Gastroesophageal sphincter (tissue), 4 donors: Measurements from ENCODE around the gene NR2F6. TPM values are rescaled to one million over a fixed set of nuclear protein-coding genes. Genes with fewer than 3 reads are reported as not detected.
A peak's percentile ranks its signal among the peaks of the same experiment; 100 is the strongest.

Experiments
- ATAC-seq: fragments of 150-250 bp; one replicate; pipeline ENCODE4 v1.9.1; 2016; ENCODE audit warnings: mild to moderate bottlenecking, moderate library complexity
- H3K27ac ChIP-seq, 4 donors: fragments of 200-600 bp; sonication (generic) in 3 of 4; 1 replicate in 3 of 4; 2 replicates in 1 of 4; pipeline ENCODE4 v1.5.1; 2016 to 2019
- H3K27me3 ChIP-seq: fragments of 200-600 bp; sonication (generic); one replicate; pipeline ENCODE4 v1.5.1; 2019
- H3K36me3 ChIP-seq, 2 donors: fragments of 200-600 bp; sonication (generic); one replicate each; pipeline ENCODE4 v1.5.1; 2019; ENCODE audit warnings: control low read depth in 1 of 2
- H3K4me1 ChIP-seq, 3 donors: fragments of 200-600 bp; sonication (generic); 1 replicate in 2 of 3; 2 replicates in 1 of 3; pipeline ENCODE4 v1.5.1; 2016 to 2019; ENCODE audit warnings: control low read depth in 2 of 3
- H3K4me3 ChIP-seq, 2 donors: fragments of 200-600 bp; sonication (generic); one replicate each; pipeline ENCODE4 v1.5.1; 2019; ENCODE audit warnings: mild to moderate bottlenecking in 1 of 2, moderate library complexity in 1 of 2
- H3K9me3 ChIP-seq, 3 donors: fragments of 200-600 bp; sonication (generic); one replicate each; pipeline ENCODE4 v1.5.1; 2017 to 2019; ENCODE audit warnings: control low read depth in 2 of 3
- EP300 ChIP-seq: sonication (generic); formaldehyde crosslinking; IDR thresholded peaks from one replicate; pipeline ENCODE4 v1.6.1; 2017; ENCODE audit warnings: antibody characterized with exemption, mild to moderate bottlenecking
- POLR2A ChIP-seq, 2 donors: fragments of 450-650 bp; IDR thresholded peaks; one replicate each; pipeline ENCODE4 v1.6.1; 2017; ENCODE audit warnings: antibody characterized with exemption in 2 of 2, mild to moderate bottlenecking in 2 of 2, moderate library complexity in 1 of 2
- POLR2AphosphoS5 ChIP-seq: sonication (generic); formaldehyde crosslinking; IDR thresholded peaks from one replicate; pipeline ENCODE4 v1.6.1; 2017; ENCODE audit warnings: antibody characterized with exemption
- WGBS, 2 donors: methylation state at CpG; one replicate each; pipeline ENCODE4 v1.1.5; 2018; ENCODE audit warnings: low coverage in 1 of 2; 5-methylcytosine and 5-hydroxymethylcytosine counted together
- total RNA-seq, 4 donors: library from RNA; depleted of rRNA; stranded (reverse); fragments of >200 nt; gene quantifications; one replicate each; pipeline ENCODE4 v1.1.0, GENCODE V29; 2016
- TF ChIP-seq, protein P1 (sequence below), 4 experiments: fragments of 200-600 bp in 2 of 4; fragments of 450-650 bp in 2 of 4; sonication (generic) in 1 of 4; IDR thresholded peaks; one replicate each; pipeline ENCODE4 v1.5.1; 2017 to 2019; ENCODE audit warnings: antibody characterized with exemption in 4 of 4, mild to moderate bottlenecking in 2 of 4, moderate library complexity in 2 of 4

Gene NR2F6
- total RNA-seq, 4 donors from 2014 or later, result 33.9 to 71.9 (median 60.2) TPM

DNA sequence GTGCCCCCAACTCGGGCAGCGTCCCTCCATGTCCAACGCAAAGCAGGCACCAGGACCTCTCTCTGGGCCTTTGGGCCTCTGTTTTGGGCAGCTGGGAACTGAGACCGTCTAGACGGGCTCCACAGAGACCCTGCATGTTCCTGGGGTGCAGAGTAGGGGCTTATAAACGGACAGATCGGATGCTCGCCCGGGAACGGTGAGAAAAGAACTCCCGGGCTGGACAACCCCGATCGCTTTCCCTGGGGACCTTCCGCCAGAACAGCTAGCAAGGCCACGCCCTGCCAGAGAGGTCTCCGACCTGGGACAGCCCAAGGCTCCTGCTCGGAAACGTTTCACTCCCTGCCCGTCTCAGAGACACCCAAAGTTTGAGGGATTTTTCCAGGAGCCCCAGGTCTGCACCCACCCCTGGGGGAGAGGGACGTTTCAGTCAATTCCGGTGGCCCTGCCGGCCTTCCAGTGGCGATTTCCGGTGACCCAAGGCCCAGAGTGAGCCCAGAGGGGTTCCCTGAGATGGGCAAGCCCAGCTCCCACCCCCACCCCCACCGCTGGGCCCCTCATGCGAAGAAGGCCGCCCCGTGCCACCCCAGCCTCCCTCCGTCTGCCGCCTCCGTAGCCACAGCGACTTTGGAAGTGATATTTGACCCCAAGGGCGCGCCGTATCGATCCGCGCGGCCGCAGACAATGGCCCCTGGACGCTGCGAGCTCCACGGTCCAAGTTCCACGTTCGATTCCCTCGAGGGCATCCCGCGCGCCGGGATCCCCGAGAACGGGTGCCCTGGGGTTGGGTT is 1.7 kb downstream of the NR2F6 start:
- no peaks in the 10 kb centered on the region for H3K9me3 ChIP-seq
- WGBS, 2 donors, result 0% methylated on average over 2 of the region's 52 CpGs; no CpG with 5 or more reads in 1 of the 2 donors
- H3K27me3 ChIP-seq, result no peaks in the 10 kb centered on the region
- peaks cover 0 to 19% of the 10 kb centered on the region in 2 donors for H3K36me3 ChIP-seq
- peaks cover 0 to 62% (median 31%) of the 10 kb centered on the region in 3 donors for H3K4me1 ChIP-seq
- peak overlapping the region; percentile 74 to 94 (median 86) for H3K27ac ChIP-seq
- TF ChIP-seq POLR2AphosphoS5, result no peak
- no peak for TF ChIP-seq EP300
- no peak for TF ChIP-seq POLR2A (IDR thresholded peaks at IDR 0.05)
- TF ChIP-seq, protein P1, sequence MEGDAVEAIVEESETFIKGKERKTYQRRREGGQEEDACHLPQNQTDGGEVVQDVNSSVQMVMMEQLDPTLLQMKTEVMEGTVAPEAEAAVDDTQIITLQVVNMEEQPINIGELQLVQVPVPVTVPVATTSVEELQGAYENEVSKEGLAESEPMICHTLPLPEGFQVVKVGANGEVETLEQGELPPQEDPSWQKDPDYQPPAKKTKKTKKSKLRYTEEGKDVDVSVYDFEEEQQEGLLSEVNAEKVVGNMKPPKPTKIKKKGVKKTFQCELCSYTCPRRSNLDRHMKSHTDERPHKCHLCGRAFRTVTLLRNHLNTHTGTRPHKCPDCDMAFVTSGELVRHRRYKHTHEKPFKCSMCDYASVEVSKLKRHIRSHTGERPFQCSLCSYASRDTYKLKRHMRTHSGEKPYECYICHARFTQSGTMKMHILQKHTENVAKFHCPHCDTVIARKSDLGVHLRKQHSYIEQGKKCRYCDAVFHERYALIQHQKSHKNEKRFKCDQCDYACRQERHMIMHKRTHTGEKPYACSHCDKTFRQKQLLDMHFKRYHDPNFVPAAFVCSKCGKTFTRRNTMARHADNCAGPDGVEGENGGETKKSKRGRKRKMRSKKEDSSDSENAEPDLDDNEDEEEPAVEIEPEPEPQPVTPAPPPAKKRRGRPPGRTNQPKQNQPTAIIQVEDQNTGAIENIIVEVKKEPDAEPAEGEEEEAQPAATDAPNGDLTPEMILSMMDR (IDR thresholded peaks at IDR 0.05), result no peak
- H3K4me3 ChIP-seq, result peak overlapping the region; percentile 92 to 93
- ATAC-seq, result peak; percentile 20

DNA sequence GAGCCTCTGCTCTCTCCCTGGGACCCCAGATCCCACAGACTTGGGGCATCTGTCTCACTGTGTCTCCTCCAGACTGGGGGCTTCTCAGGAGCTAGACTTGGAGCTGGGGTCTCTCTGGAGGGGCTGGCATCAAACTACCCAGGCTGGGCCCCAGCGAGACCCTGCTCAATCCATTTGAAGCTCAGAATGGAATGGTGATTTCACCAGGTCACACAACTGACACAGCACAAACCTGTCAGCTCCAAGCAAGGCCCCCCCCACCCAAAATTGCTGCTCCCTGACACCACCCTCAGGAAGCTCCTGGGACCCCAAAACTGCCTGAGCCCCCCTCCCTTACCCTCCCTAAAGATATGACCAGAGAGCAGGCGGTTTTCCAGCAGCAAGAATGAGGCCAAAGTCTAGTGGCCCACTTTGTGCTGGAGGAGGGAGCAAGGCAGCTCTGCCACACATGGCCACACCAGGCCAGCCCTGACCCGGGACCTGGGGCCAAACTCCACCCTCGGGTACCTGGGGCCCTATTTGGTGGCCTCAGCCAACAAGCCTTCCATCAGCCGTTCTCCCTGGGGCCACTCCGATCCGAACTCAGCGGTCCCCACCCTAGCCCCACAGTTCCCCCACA is 2.4 kb downstream of the NR2F6 start:
- Histone ChIP-seq H3K27me3 (no peaks in the 10 kb centered on the region), H3K4me1 (peaks cover 0 to 60% (median 31%) of the 10 kb centered on the region in 3 donors), H3K27ac (peak overlapping the region; percentile 74 to 94 (median 86)), H3K4me3 (peak overlapping the region; percentile 92 to 93), H3K9me3 (no peaks in the 10 kb centered on the region), H3K36me3 (peaks cover 0 to 26% of the 10 kb centered on the region in 2 donors)
- WGBS, 2 donors, result 40% methylated on average over 2 of the region's 8 CpGs; no CpG with 5 or more reads in 1 of the 2 donors
- no peak for ATAC-seq
- no peak for TF ChIP-seq EP300
- TF ChIP-seq POLR2A (IDR thresholded peaks at IDR 0.05), result no peak
- TF ChIP-seq, protein P1 (IDR thresholded peaks at IDR 0.05), result no peak

DNA sequence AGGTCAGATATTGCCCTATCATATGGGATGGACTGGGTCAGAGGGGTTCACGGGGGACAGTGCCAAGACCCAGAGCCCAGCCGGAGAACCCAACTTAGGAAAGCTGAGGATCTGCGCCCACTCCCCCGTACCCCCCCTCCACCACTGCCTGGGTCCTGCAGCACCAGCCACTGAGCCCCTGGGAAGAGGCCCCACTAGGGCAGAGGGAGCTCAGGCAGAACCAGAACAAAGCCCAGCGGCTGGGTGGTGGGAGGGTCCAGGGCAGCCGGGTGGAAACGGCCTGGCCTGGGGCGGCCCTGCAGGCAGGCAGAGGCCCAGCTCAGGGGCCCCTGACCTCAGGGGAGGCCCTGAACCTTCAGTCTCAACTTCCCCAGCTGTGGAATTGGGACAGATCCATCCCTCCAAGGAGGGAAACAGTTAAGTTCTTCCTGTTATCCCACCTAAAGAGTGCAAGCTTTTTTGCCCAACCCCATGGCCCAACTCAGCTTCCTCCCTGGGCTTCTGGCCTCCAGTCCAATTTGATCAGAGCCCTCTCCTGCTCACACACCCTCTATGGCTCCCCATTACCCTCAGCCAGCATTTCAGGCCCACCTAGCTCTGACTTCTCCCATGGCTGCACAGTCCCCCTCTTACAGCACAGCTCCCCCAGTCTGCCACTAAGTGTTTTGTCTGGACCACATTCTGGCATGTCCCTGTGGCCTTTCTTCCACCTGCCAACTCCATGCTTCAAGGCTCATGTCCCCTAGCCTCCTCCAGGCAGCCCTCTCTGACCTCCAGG is 3.1 kb downstream of the NR2F6 start:
- no peak for TF ChIP-seq POLR2AphosphoS5
- TF ChIP-seq EP300, result no peak
- TF ChIP-seq, protein P1 (IDR thresholded peaks at IDR 0.05), result no peak
- TF ChIP-seq POLR2A (IDR thresholded peaks at IDR 0.05), result no peak
- H3K9me3 ChIP-seq, result no peaks in the 10 kb centered on the region
- peak overlapping the region in 1 of 2 donors; percentile 92 for H3K4me3 ChIP-seq
- H3K27me3 ChIP-seq, result no peaks in the 10 kb centered on the region
- 54 to 70% methylated on average over 2 to 4 of the region's 8 CpGs for WGBS, 2 donors
- no peak for ATAC-seq
- peaks cover 0 to 33% of the 10 kb centered on the region in 2 donors for H3K36me3 ChIP-seq
- H3K4me1 ChIP-seq, result peaks cover 0 to 54% (median 31%) of the 10 kb centered on the region in 3 donors
- peak overlapping the region; percentile 25 to 94 (median 86) for H3K27ac ChIP-seq

DNA sequence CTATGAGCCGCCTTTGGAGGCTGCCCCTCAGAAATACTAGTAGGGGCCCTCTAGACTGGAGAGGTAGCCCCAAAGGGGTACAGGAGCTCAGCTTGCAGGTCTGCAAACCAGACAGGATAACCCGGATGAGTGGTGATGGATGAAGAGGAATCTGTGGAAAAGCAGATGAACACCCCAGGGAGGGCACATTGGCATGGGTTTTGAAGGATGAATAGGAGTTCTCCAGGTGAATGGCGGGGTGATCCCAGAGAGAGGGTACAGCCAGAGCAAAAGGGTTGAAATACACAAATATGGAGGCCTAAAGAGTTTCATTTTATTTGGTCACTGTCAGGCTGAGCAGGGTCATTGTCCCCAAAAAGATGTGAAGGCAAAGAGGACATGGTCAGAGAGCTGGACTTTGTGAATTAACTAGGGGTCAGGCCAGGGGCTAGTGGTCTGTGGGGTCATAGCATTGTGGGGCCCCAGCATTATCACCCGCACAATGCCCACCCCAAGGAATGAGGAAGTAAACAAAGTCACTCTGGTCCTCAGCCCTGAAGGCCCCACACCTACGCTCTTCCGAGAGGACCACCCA is 4.8 kb downstream of the NR2F6 start:
- Histone ChIP-seq H3K9me3 (no peaks in the 10 kb centered on the region), H3K4me3 (no peak overlapping the region), H3K27ac (peak overlapping the region in 3 of 4 donors; percentile 73 to 87 (median 86)), H3K36me3 (peaks cover 0 to 37% of the 10 kb centered on the region in 2 donors), H3K4me1 (peaks cover 0 to 55% (median 31%) of the 10 kb centered on the region in 3 donors), H3K27me3 (no peaks in the 10 kb centered on the region)
- no peak for TF ChIP-seq EP300
- TF ChIP-seq POLR2A (IDR thresholded peaks at IDR 0.05), result no peak
- TF ChIP-seq, protein P1 (IDR thresholded peaks at IDR 0.05), result no peak
- TF ChIP-seq POLR2AphosphoS5, result no peak
- 100% methylated on average over 2 of the region's 6 CpGs for WGBS, 2 donors
- no peak for ATAC-seq
